Right atrium auricular region (tissue), 2 donors: ENCODE data around the gene ZMIZ1. TPM values are rescaled to one million over a fixed set of nuclear protein-coding genes. Genes with fewer than 3 reads are reported as not detected.

ENCODE experiments used
- DNase-seq: peaks from one replicate; pipeline ENCODE4 v3.0.0-alpha.2; 2019; ENCODE audit warnings: low spot score
- H3K27ac ChIP-seq, 2 donors: fragments of 200-600 bp; sonication (generic); 1 replicate in 1 of 2; 2 replicates in 1 of 2; pipeline ENCODE4 v1.5.1; 2016 to 2019
- H3K27me3 ChIP-seq, 2 donors: fragments of 200-600 bp; sonication (generic); one replicate each; pipeline versions ENCODE4 v1.5.1 to v1.6.0; 2017 to 2019
- H3K36me3 ChIP-seq: fragments of 200-600 bp; sonication (generic); one replicate; pipeline ENCODE4 v1.5.1; 2016
- H3K4me1 ChIP-seq, 2 donors: fragments of 200-600 bp; sonication (generic); one replicate each; pipeline versions ENCODE4 v1.5.1 to v1.6.0; 2017 to 2019
- H3K4me3 ChIP-seq, 2 donors: fragments of 200-600 bp; sonication (generic); 1 replicate in 1 of 2; 2 replicates in 1 of 2; pipeline ENCODE4 v1.5.1; 2017 to 2019; ENCODE audit warnings: mild to moderate bottlenecking in 1 of 2, moderate library complexity in 1 of 2
- H3K9me3 ChIP-seq, 2 donors: fragments of 200-600 bp; sonication (generic); one replicate each; pipeline ENCODE4 v1.5.1; 2019
- CTCF ChIP-seq, 2 donors: fragments of 200-600 bp; sonication (generic); IDR thresholded peaks; one replicate each; pipeline ENCODE4 v1.5.1; 2019; ENCODE audit warnings: antibody characterized with exemption in 2 of 2
- total RNA-seq, 2 donors: library from RNA; depleted of rRNA; stranded (reverse); fragments of >200 nt; gene quantifications; one replicate each; pipeline ENCODE4 v1.1.0, GENCODE V29; 2016

The ZMIZ1 gene
- total RNA-seq, 2 donors from 2014 or later, result 59.3 to 71.0 TPM

GRCh38 chr10:79209831-79210230 is 141.1 kb downstream of the ZMIZ1 start:
- Histone ChIP-seq H3K9me3 (no peaks in the 10 kb centered on the region), H3K4me3 (no peak overlapping the region), H3K27ac (no peak overlapping the region), H3K36me3 (peaks cover 90% of the 10 kb centered on the region), H3K4me1 (peaks cover 0 to 5% of the 10 kb centered on the region in 2 donors), H3K27me3 (no peaks in the 10 kb centered on the region)
- TF ChIP-seq CTCF (IDR thresholded peaks at IDR 0.05), result no peak
- no peak for DNase-seq

GRCh38 chr10:79210672-79211071 is 141.9 kb downstream of the ZMIZ1 start:
- Histone ChIP-seq H3K4me1 (peaks cover 0 to 5% of the 10 kb centered on the region in 2 donors), H3K9me3 (no peaks in the 10 kb centered on the region), H3K4me3 (no peak overlapping the region), H3K36me3 (peaks cover 90% of the 10 kb centered on the region), H3K27ac (no peak overlapping the region), H3K27me3 (no peaks in the 10 kb centered on the region)
- no peak for TF ChIP-seq CTCF (IDR thresholded peaks at IDR 0.05)
- DNase-seq, result no peak

- no peaks in the 10 kb centered on the region for H3K9me3 ChIP-seq
- peaks cover 90% of the 10 kb centered on the region for H3K36me3 ChIP-seq
- no peak for TF ChIP-seq CTCF (IDR thresholded peaks at IDR 0.05)
- no peak overlapping the region for H3K27ac ChIP-seq
- no peak for DNase-seq
- H3K4me3 ChIP-seq, result no peak overlapping the region
- H3K4me1 ChIP-seq, result no peaks in the 10 kb centered on the region
- H3K27me3 ChIP-seq, result no peaks in the 10 kb centered on the region
Observed at GRCh38 chr10:79211616-79212015, 142.8 kb downstream of the ZMIZ1 start.

- DNase-seq, result no peak
- Histone ChIP-seq H3K27ac (no peak overlapping the region), H3K4me3 (no peak overlapping the region), H3K27me3 (no peaks in the 10 kb centered on the region), H3K9me3 (no peaks in the 10 kb centered on the region), H3K36me3 (peaks cover 60% of the 10 kb centered on the region), H3K4me1 (peaks cover 0 to 20% of the 10 kb centered on the region in 2 donors)
- no peak for TF ChIP-seq CTCF (IDR thresholded peaks at IDR 0.05)
Observed at GRCh38 chr10:79215531-79215930, 146.8 kb downstream of the ZMIZ1 start.

GRCh38 chr10:79219322-79219957 is 150.7 kb downstream of the ZMIZ1 start:
- peak overlapping the region; percentile 93 to 94 for H3K27ac ChIP-seq
- TF ChIP-seq CTCF (IDR thresholded peaks at IDR 0.05), result no peak
- no peaks in the 10 kb centered on the region for H3K27me3 ChIP-seq
- no peaks in the 10 kb centered on the region for H3K9me3 ChIP-seq
- DNase-seq, result no peak
- peaks cover 0 to 59% of the 10 kb centered on the region in 2 donors for H3K4me1 ChIP-seq
- no peak overlapping the region for H3K4me3 ChIP-seq
- H3K36me3 ChIP-seq, result peaks cover 34% of the 10 kb centered on the region

- peaks cover 0 to 65% of the 10 kb centered on the region in 2 donors for H3K4me1 ChIP-seq
- no peak overlapping the region for H3K4me3 ChIP-seq
- no peaks in the 10 kb centered on the region for H3K27me3 ChIP-seq
- TF ChIP-seq CTCF (IDR thresholded peaks at IDR 0.05), result no peak
- peaks cover 27% of the 10 kb centered on the region for H3K36me3 ChIP-seq
- H3K27ac ChIP-seq, result peak overlapping the region; percentile 93 to 94
- no peak for DNase-seq
- H3K9me3 ChIP-seq, result no peaks in the 10 kb centered on the region
Observed at GRCh38 chr10:79220307-79220706, 151.5 kb downstream of the ZMIZ1 start.
